IMR-90 (cell line): ENCODE data around the gene MYCT1. TPM values are rescaled to one million over a fixed set of nuclear protein-coding genes. Genes with fewer than 3 reads are reported as not detected.

Experiments used
- ATAC-seq: fragments of 200-7000 bp; cut with Tn5 transposase; 2 replicates; pipeline ENCODE4 v1.9.1; 2020; ENCODE audit warnings: low read depth, mild to moderate bottlenecking, moderate library complexity
- BruUV-seq: library from RNA; stranded (reverse); fragments of 400-500 nt; replicated peaks from 2 replicates; lab custom pipeline; 2021; lab: Mats Ljungman, UMichigan
- CTCF ChIA-PET: fragments of 300-600 bp; formaldehyde crosslinking; extraction: SDS; loops from one replicate; lab custom pipeline; 2021; ENCODE audit warnings: antibody characterized with exemption; lab: Yijun Ruan, JAX
- POLR2A ChIA-PET: fragments of 300-600 bp; sonication (Branson Sonifier 250); formaldehyde crosslinking; loops from one replicate; lab custom pipeline; 2022; ENCODE audit warnings: antibody characterized with exemption; ENCODE audit not compliant: unreplicated experiment; lab: Charles Lee
- DNase-seq: peaks from one replicate; pipeline ENCODE4 v3.0.0; 2013
- H2AFZ ChIP-seq: replicated peaks from 2 replicates; pipeline ENCODE3; 2013; ENCODE audit warnings: low read length, mild to moderate bottlenecking; ENCODE audit not compliant: poor library complexity
- H2AK5ac ChIP-seq: 2 replicates; pipeline ENCODE4 v1.6.1; 2013; ENCODE audit warnings: low read depth, low read length, inconsistent platforms
- H2AK9ac ChIP-seq: replicated peaks from 2 replicates; pipeline ENCODE3; 2013; ENCODE audit warnings: mild to moderate bottlenecking, low read depth, low read length, moderate library complexity; ENCODE audit not compliant: poor library complexity
- H2BK120ac ChIP-seq: 2 replicates; pipeline ENCODE4 v1.6.1; 2013; ENCODE audit warnings: low read depth, low read length, inconsistent platforms
- H2BK15ac ChIP-seq: 3 replicates; pipeline ENCODE4 v1.6.1; 2013; ENCODE audit warnings: low read depth, low read length, inconsistent platforms
- H2BK20ac ChIP-seq: 2 replicates; pipeline ENCODE4 v1.6.1; 2013; ENCODE audit warnings: low read depth, mild to moderate bottlenecking, inconsistent platforms, low read length, moderate library complexity
- H2BK5ac ChIP-seq: 2 replicates; pipeline ENCODE4 v1.6.1; 2013; ENCODE audit warnings: mild to moderate bottlenecking, low read depth, low read length, inconsistent platforms; ENCODE audit not compliant: poor library complexity, severe bottlenecking
- H3K14ac ChIP-seq: replicated peaks from 2 replicates; pipeline ENCODE4 v1.6.1; 2013; ENCODE audit warnings: low read depth, low read length, inconsistent platforms
- H3K18ac ChIP-seq: 2 replicates; pipeline ENCODE4 v1.6.1; 2013; ENCODE audit warnings: low read depth, low read length, control low read depth
- H3K23ac ChIP-seq: 2 replicates; pipeline ENCODE4 v1.6.1; 2013; ENCODE audit warnings: low read depth, low read length, inconsistent platforms
- H3K27ac ChIP-seq: 2 replicates; pipeline ENCODE4 v1.5.1; 2013; ENCODE audit warnings: mild to moderate bottlenecking, control low read depth, low read length; ENCODE audit not compliant: insufficient read depth
- H3K27me3 ChIP-seq: 2 replicates; pipeline ENCODE4 v1.6.1; 2013; ENCODE audit warnings: low read length; ENCODE audit not compliant: control insufficient read depth, insufficient read depth
- H3K36me3 ChIP-seq: 2 replicates; pipeline ENCODE4 v1.6.1; 2013; ENCODE audit warnings: low read length, mixed read lengths; ENCODE audit not compliant: control insufficient read depth, insufficient read depth
- H3K4ac ChIP-seq: 2 replicates; pipeline ENCODE4 v1.6.1; 2013; ENCODE audit warnings: low read depth, low read length, inconsistent platforms
- H3K4me1 ChIP-seq: 2 replicates; pipeline ENCODE4 v1.6.1; 2013; ENCODE audit warnings: low read length, mixed read lengths; ENCODE audit not compliant: control insufficient read depth, insufficient read depth
- H3K4me2 ChIP-seq: 2 replicates; pipeline ENCODE4 v1.6.1; 2013; ENCODE audit warnings: low read depth, mild to moderate bottlenecking, control low read depth, low read length, moderate library complexity
- H3K4me3 ChIP-seq: 2 replicates; pipeline ENCODE4 v1.5.1; 2013; ENCODE audit warnings: low read depth, mild to moderate bottlenecking, control low read depth, low read length, moderate library complexity; ENCODE audit not compliant: insufficient read depth
- H3K56ac ChIP-seq: 2 replicates; pipeline ENCODE4 v1.6.1; 2013; ENCODE audit warnings: low read length, inconsistent platforms; ENCODE audit not compliant: insufficient read depth; ENCODE audit errors: extremely low read depth
- H3K79me1 ChIP-seq, 2 experiments: 2 replicates each; pipeline ENCODE4 v1.6.1; 2013; ENCODE audit warnings: low read length in 2 of 2, inconsistent platforms in 1 of 2, low read depth in 1 of 2
- H3K9ac ChIP-seq: 2 replicates; pipeline ENCODE4 v1.6.1; 2013; ENCODE audit warnings: low read depth, low read length, control low read depth
- H3K9me1 ChIP-seq: 2 replicates; pipeline ENCODE4 v1.6.1; 2013; ENCODE audit warnings: low read length, inconsistent platforms; ENCODE audit not compliant: insufficient read depth
- H3K9me3 ChIP-seq: 2 replicates; pipeline ENCODE4 v1.6.1; 2013; ENCODE audit warnings: low read length; ENCODE audit not compliant: control insufficient read depth, insufficient read depth
- H4K20me1 ChIP-seq: 2 replicates; pipeline ENCODE4 v1.6.1; 2013; ENCODE audit warnings: low read length, inconsistent platforms; ENCODE audit not compliant: insufficient read depth
- H4K5ac ChIP-seq: 2 replicates; pipeline ENCODE4 v1.6.1; 2013; ENCODE audit warnings: mild to moderate bottlenecking, low read depth, low read length, control low read depth
- H4K8ac ChIP-seq, 2 experiments: 2 replicates each; pipeline ENCODE4 v1.6.1; 2013; ENCODE audit warnings: low read depth in 2 of 2, low read length in 2 of 2, control low read depth in 1 of 2, inconsistent platforms in 1 of 2
- H4K91ac ChIP-seq: 2 replicates; pipeline ENCODE4 v1.6.1; 2013; ENCODE audit warnings: low read depth, low read length, inconsistent platforms; ENCODE audit not compliant: insufficient read depth
- CTCF ChIP-seq: conservative IDR thresholded peaks from 2 replicates; pipeline ENCODE4 v1.5.1; 2012; ENCODE audit warnings: mild to moderate bottlenecking, low read depth, low read length, improper control_type of control experiment
- ELK1 ChIP-seq: fragments of 150-350 bp; IDR thresholded peaks from 2 replicates; pipeline ENCODE4 v1.6.1; 2016; ENCODE audit warnings: low read depth, mild to moderate bottlenecking, low read length, moderate library complexity, borderline replicate concordance
- FOS ChIP-seq: fragments of 150-350 bp; IDR thresholded peaks from 2 replicates; pipeline ENCODE4 v1.6.1; 2016; ENCODE audit warnings: low read depth, low read length
- NFE2L2 ChIP-seq: fragments of 150-350 bp; IDR thresholded peaks from 2 replicates; pipeline ENCODE4 v1.6.1; 2016; ENCODE audit warnings: low read depth, mild to moderate bottlenecking, low read length
- POLR2A ChIP-seq: IDR thresholded peaks from 2 replicates; pipeline ENCODE4 v1.6.1; 2012; ENCODE audit warnings: mild to moderate bottlenecking, low read depth, low read length
- RCOR1 ChIP-seq: IDR thresholded peaks from 2 replicates; pipeline ENCODE4 v1.6.1; 2012; ENCODE audit warnings: mild to moderate bottlenecking, low read length, improper control_type of control experiment; ENCODE audit not compliant: insufficient replicate concordance
- SMC3 ChIP-seq: fragments of 150-350 bp; IDR thresholded peaks from 2 replicates; pipeline ENCODE4 v1.6.1; 2016; ENCODE audit warnings: low read depth, mild to moderate bottlenecking, antibody characterized with exemption, low read length, moderate library complexity
- WGBS, 2 experiments: methylation state at CpG; one replicate each; pipeline versions ENCODE4 v1.1.5 to v1.1.7; 2013; ENCODE audit warnings: missing lambda C conversion rate in 2 of 2; ENCODE audit not compliant: insufficient read length in 1 of 2; ENCODE audit errors: extremely low coverage in 2 of 2; 5-methylcytosine and 5-hydroxymethylcytosine counted together
- dilution Hi-C: fragments of 300-500 bp; cut with HindIII; formaldehyde crosslinking; loops from one replicate; pipeline ENCODE4 v1.14.3; 2018; ENCODE audit warnings: low sequenced_read_pairs; ENCODE audit not compliant: unreplicated experiment
- in situ Hi-C: fragments of 300-500 bp; cut with MboI; formaldehyde crosslinking; loops from 3 replicates; pipeline ENCODE4 v1.14.3; 2019; ENCODE audit warnings: low sequenced_read_pairs, inconsistent platforms, mixed read lengths
- intact Hi-C: fragments of 100-400 bp; cut with micrococcal nuclease; formaldehyde crosslinking; loops from 2 replicates; pipeline ENCODE4 v1.10.0; 2022
- polyA plus RNA-seq, 3 experiments: library from polyadenylated mRNA; depleted of rRNA; stranded (reverse); fragments of >200 nt; gene quantifications; 2 replicates each; pipeline ENCODE4 v1.2.3, GENCODE V29; 2012; ENCODE audit warnings: low replicate concordance in 1 of 3
- total RNA-seq: library from RNA; depleted of rRNA; stranded (reverse); fragments of >200 nt; gene quantifications from 2 replicates; pipeline ENCODE4 v1.2.3, GENCODE V29; 2012

MYCT1 gene
- total and polyA plus RNA-seq, 2 of the 4 experiments (the other 2 are of a cell fraction) = 0.89 to 0.90 TPM

GRCh38 chr6:152736687-152737273 is 39.1 kb downstream of the MYCT1 start:
- H3K18ac ChIP-seq = no peak overlapping the region
- DNase-seq (no peak), ATAC-seq (no peak)
- CTCF ChIA-PET = interaction anchor here (0.6 to 0.7 kb wide), 2 partner anchors 11 to 202 kb away, joined by 6 to 7 read pairs; no protein-coding TSS in a partner anchor
- H3K4me3 ChIP-seq = no peak overlapping the region
- H3K27ac ChIP-seq = no peak overlapping the region
- H2BK15ac ChIP-seq = no peak overlapping the region
- intact Hi-C loops (no loop called here), in situ Hi-C loops (no loop called here), dilution Hi-C loops (no loop called here)
- no peak overlapping the region for H4K8ac ChIP-seq
- H3K9me1 ChIP-seq = no peaks in the 10 kb centered on the region
- no peak for TF ChIP-seq POLR2A
- no peak for TF ChIP-seq CTCF
- TF ChIP-seq ELK1 = no peak
- no peak for TF ChIP-seq SMC3
- TF ChIP-seq FOS = no peak
- TF ChIP-seq NFE2L2 = no peak
- no peak for TF ChIP-seq RCOR1
- no peak overlapping the region for H3K9ac ChIP-seq
- no CpG with 5 or more reads among the region's 2 CpGs for WGBS, 2 experiments
- no peak overlapping the region for H2BK120ac ChIP-seq
- H2BK5ac ChIP-seq = no peak overlapping the region
- no peak overlapping the region for H2AK5ac ChIP-seq
- no TSS peak for BruUV-seq
- H3K4me1 ChIP-seq = no peaks in the 10 kb centered on the region
- H4K5ac ChIP-seq = no peak overlapping the region
- H4K91ac ChIP-seq = no peak overlapping the region
- H2BK20ac ChIP-seq = no peak overlapping the region
- H3K4me2 ChIP-seq = no peak overlapping the region
- no peak overlapping the region for H3K56ac ChIP-seq
- H3K79me1 ChIP-seq = no peaks in the 10 kb centered on the region
- POLR2A ChIA-PET = no interaction called here
- no peak overlapping the region for H3K23ac ChIP-seq
- H3K27me3 ChIP-seq = no peaks in the 10 kb centered on the region; the same call in 1 of the 2 replicates
- H4K20me1 ChIP-seq = no peaks in the 10 kb centered on the region
- H3K4ac ChIP-seq = no peak overlapping the region
- H3K14ac ChIP-seq = no peak overlapping the region
- peaks cover 5% of the 10 kb centered on the region; the same call in 1 of the 2 replicates for H3K9me3 ChIP-seq
- H2AK9ac ChIP-seq = no peak overlapping the region
- no peak overlapping the region for H2AFZ ChIP-seq
- H3K36me3 ChIP-seq = no peaks in the 10 kb centered on the region
